MCF 10A (cell line): ENCODE measurements around the gene TAF4. TPM values are rescaled to one million over a fixed set of nuclear protein-coding genes. Genes with fewer than 3 reads are reported as not detected.

Source experiments
- BruUV-seq: library from RNA; stranded (reverse); fragments of 400-500 nt; replicated peaks from 2 replicates; lab custom pipeline; 2021; lab: Mats Ljungman, UMichigan
- CTCF ChIA-PET: fragments of 300-600 bp; sonication (Branson Sonifier 250); formaldehyde crosslinking; extraction: SDS; loops from one replicate; lab custom pipeline; 2021; ENCODE audit warnings: antibody characterized with exemption, inconsistent platforms; lab: Yijun Ruan, JAX
- POLR2A ChIA-PET: fragments of 300-600, 350-650 bp; sonication (Branson Sonifier 250); formaldehyde crosslinking; extraction: SDS; loops from one replicate; lab custom pipeline; 2020; ENCODE audit warnings: antibody characterized with exemption, inconsistent platforms; lab: Yijun Ruan, JAX
- DNase-seq: peaks from one replicate; pipeline ENCODE4 v3.0.0-alpha.2; 2018; ENCODE audit not compliant: unreplicated experiment
- H3K27ac Mint-ChIP-seq: one replicate; pipeline ENCODE4 v1.8.0; 2022; ENCODE audit warnings: mild to moderate bottlenecking, low read depth, mixed read lengths; ENCODE audit not compliant: unreplicated experiment
- H3K27me3 Mint-ChIP-seq: one replicate; pipeline ENCODE4 v1.8.0; 2022; ENCODE audit warnings: mixed read lengths; ENCODE audit not compliant: insufficient read depth, unreplicated experiment
- H3K36me3 Mint-ChIP-seq: one replicate; pipeline ENCODE4 v1.8.0; 2022; ENCODE audit warnings: mild to moderate bottlenecking, moderate library complexity, mixed read lengths; ENCODE audit not compliant: insufficient read depth, unreplicated experiment
- H3K4me1 Mint-ChIP-seq: one replicate; pipeline ENCODE4 v1.8.0; 2022; ENCODE audit warnings: mixed read lengths; ENCODE audit not compliant: insufficient read depth, unreplicated experiment
- H3K4me3 Mint-ChIP-seq: one replicate; pipeline ENCODE4 v1.8.0; 2022; ENCODE audit warnings: mild to moderate bottlenecking, moderate library complexity, mixed read lengths; ENCODE audit not compliant: unreplicated experiment
- H3K9me3 Mint-ChIP-seq: one replicate; pipeline ENCODE4 v1.8.0; 2022; ENCODE audit warnings: mixed read lengths; ENCODE audit not compliant: unreplicated experiment
- CTCF ChIP-seq: fragments of 200-600 bp; IDR thresholded peaks from one replicate; pipeline ENCODE4 v1.8.0; 2022; ENCODE audit warnings: antibody characterized with exemption, mild to moderate bottlenecking; ENCODE audit not compliant: unreplicated experiment
- intact Hi-C: fragments of 100-400 bp; cut with micrococcal nuclease; formaldehyde crosslinking; loops from 2 replicates; pipeline ENCODE4 v1.14.1; 2022
- total RNA-seq: library from RNA; stranded (reverse); gene quantifications from 2 replicates; pipeline ENCODE4 v1.2.3, GENCODE V29; 2022

Gene TAF4
- total RNA-seq, 1 experiment from 2014 or later: 15.9 TPM

DNA sequence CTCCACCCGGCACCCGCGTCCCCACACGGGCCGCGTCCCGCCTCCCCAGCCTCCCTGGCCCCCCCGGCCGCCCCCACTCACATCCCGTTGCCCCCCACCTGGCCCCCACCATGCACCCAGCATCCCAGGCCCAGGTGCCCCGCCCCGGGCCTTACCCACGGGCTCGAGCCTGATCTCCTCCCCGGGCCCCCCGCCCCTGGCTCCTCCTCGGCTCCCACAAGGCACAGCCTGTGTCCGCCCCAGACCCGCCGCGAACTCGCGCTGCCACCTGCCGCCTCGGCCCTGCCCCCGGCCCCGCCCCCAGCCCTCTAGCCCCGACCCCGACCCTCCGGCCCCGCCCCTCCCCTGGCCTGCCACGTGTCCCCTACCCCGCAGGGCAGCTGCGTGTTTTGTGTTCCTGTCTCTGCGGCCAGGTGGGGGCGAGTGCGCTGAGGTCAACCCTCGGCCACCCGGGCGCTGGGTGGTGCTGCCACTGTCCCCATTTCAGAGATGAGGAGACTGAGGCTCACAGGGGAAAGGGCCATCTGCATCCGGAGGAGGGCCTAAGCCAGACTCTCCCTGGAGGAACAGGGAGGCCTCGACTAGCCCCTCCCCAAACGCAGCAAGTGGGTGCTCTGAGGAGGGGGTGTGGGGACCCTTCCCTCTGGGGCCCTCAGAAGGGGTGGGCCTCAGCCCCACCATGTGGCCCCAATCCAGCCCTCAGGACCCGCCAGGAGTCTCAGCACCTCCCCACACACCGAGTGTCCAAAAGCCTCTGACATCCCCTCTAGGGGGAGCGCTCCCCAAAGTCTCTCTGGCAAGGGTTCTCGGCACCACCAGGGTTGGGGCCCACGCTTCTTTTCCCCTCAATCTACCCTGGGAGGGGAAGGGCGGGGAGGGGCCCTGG is 99.8 kb downstream of the TAF4 start:
- no peak overlapping the region for H3K27ac Mint-ChIP-seq

DNA sequence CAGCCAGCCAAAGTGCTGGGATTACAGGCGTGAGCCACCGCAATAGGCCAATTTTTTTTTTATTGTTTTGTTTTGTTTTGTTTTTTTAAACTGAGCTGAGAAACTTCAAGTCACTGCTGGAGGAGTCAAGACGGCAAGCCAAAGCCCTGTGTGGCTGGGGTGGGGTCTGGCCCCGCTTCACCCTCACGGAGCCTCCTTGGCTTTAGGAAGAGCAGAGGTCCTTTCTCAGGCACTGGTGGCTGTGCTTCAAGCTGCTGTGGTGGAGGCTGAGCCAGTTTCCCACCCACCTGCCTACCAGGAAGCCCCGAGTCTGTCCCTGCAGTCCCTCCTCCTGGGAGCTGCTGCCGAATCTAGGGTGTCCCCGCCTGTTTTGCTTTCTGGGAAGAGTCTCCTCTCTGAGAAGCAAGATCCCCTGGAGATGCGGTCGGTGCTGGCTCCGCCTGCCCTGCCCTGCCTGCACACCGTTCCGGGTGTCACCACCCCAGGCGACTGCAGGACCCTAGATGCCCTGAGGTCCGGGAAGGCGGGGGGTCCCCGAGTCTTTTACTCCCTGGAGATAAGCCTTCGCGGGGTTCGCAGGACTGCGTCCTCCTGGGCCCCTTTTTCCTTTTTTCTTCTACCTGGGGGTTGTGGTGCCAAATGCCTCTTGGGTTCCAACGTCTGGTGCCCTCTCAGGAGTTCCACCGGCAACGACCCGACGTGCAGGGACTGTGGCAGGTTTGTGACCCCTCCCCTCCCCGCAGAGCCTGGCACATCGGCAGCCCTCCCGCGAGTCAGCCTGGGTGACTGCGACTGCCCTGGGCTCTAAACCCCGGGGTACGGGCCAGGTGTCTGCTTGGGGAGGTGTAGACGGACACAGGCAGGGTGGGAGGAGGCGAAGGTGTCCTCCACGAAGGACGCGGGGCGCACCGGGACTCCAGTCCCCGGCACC is 100.7 kb downstream of the TAF4 start:
- intact Hi-C loops: no loop called here
- Mint-ChIP-seq H3K27ac (no peak overlapping the region), H3K36me3 (no peaks in the 10 kb centered on the region), H3K4me3 (no peak overlapping the region), H3K9me3 (no peaks in the 10 kb centered on the region), H3K27me3 (peaks cover 14% of the 10 kb centered on the region), H3K4me1 (no peaks in the 10 kb centered on the region)
- POLR2A ChIA-PET: no interaction called here
- DNase-seq: no peak
- CTCF ChIA-PET: no interaction called here
- no peak for TF ChIP-seq CTCF
- no TSS peak for BruUV-seq

More for the DNA sequence above, 99.8 kb downstream of the TAF4 start:
- no peak for DNase-seq
- no TSS peak for BruUV-seq
- Mint-ChIP-seq H3K27me3 (peaks cover 14% of the 10 kb centered on the region), H3K4me3 (no peak overlapping the region), H3K9me3 (no peaks in the 10 kb centered on the region), H3K36me3 (no peaks in the 10 kb centered on the region), H3K4me1 (no peaks in the 10 kb centered on the region)
- ChIA-PET POLR2A (no interaction called here), CTCF (interaction anchor here (0.6 kb wide), 2 partner anchors 79 to 1918 kb away, joined by 3 read pairs; no protein-coding TSS in a partner anchor)
- TF ChIP-seq CTCF: no peak
- intact Hi-C loops: no loop called here

- TF ChIP-seq CTCF: no peak
- no peaks in the 10 kb centered on the region for H3K4me1 Mint-ChIP-seq
- peaks cover 14% of the 10 kb centered on the region for H3K27me3 Mint-ChIP-seq
- intact Hi-C loops: no loop called here
- H3K4me3 Mint-ChIP-seq: no peak overlapping the region
- BruUV-seq: no TSS peak
- ChIA-PET POLR2A (no interaction called here), CTCF (no interaction called here)
- DNase-seq: no peak
- H3K9me3 Mint-ChIP-seq: no peaks in the 10 kb centered on the region
- no peak overlapping the region for H3K27ac Mint-ChIP-seq
- no peaks in the 10 kb centered on the region for H3K36me3 Mint-ChIP-seq
Measured at GRCh38 chr20:61963885-61964674, 101.6 kb downstream of the TAF4 start.
